HUES48 (cell line): ENCODE data around the gene ZNF292.

Experiments
- H3K27ac ChIP-seq: one replicate; pipeline ENCODE4 v1.7.0; 2013; ENCODE audit warnings: low read depth, low read length, inconsistent platforms
- H3K27me3 ChIP-seq: 2 replicates; pipeline ENCODE4 v1.6.1; 2013; ENCODE audit warnings: mild to moderate bottlenecking, low read length; ENCODE audit not compliant: control insufficient read depth, insufficient read depth
- H3K36me3 ChIP-seq: 2 replicates; pipeline ENCODE4 v1.6.1; 2013; ENCODE audit warnings: low read length; ENCODE audit not compliant: control insufficient read depth, insufficient read depth
- H3K4me1 ChIP-seq: 2 replicates; pipeline ENCODE4 v1.6.1; 2013; ENCODE audit warnings: mild to moderate bottlenecking, low read length; ENCODE audit not compliant: control insufficient read depth, insufficient read depth
- H3K4me3 ChIP-seq: 2 replicates; pipeline ENCODE4 v1.5.1; 2013; ENCODE audit warnings: mild to moderate bottlenecking, low read depth, low read length
- H3K9ac ChIP-seq: 2 replicates; pipeline ENCODE4 v1.6.1; 2013; ENCODE audit warnings: mild to moderate bottlenecking, low read depth, low read length, moderate library complexity
- H3K9me3 ChIP-seq: 2 replicates; pipeline ENCODE4 v1.6.1; 2013; ENCODE audit warnings: low read length; ENCODE audit not compliant: control insufficient read depth, insufficient read depth

Gene ZNF292

GRCh38 chr6:87274660-87275274, 119.4 kb downstream of the ZNF292 start:
- Histone ChIP-seq H3K27ac (no peak overlapping the region), H3K9ac (no peak overlapping the region), H3K4me1 (no peaks in the 10 kb centered on the region), H3K4me3 (no peak overlapping the region), H3K27me3 (no peaks in the 10 kb centered on the region), H3K36me3 (no peaks in the 10 kb centered on the region), H3K9me3 (no peaks in the 10 kb centered on the region)

DNA sequence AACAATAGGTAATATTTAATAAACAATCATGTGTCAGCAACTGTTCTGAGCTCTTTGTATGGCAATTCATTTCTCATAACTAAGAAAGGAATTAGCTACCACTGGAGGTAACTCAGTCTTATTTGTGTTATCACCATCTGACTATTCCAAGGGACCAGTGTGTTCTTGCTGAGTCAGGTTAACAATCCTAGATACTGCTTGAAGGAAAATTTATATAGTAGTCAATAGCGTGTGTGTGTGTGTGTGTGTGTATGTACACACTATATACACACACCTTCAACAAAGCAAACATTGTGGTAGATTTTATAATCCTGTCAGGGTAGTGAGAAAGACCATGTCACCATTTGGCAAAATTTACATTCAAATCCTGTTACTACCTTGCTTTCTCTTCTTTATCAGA, 121.3 kb downstream of the ZNF292 start:
- H3K4me1 ChIP-seq: no peaks in the 10 kb centered on the region
- H3K36me3 ChIP-seq: no peaks in the 10 kb centered on the region
- no peak overlapping the region for H3K9ac ChIP-seq
- H3K9me3 ChIP-seq: no peaks in the 10 kb centered on the region
- no peak overlapping the region for H3K27ac ChIP-seq
- H3K4me3 ChIP-seq: no peak overlapping the region
- H3K27me3 ChIP-seq: no peaks in the 10 kb centered on the region

DNA sequence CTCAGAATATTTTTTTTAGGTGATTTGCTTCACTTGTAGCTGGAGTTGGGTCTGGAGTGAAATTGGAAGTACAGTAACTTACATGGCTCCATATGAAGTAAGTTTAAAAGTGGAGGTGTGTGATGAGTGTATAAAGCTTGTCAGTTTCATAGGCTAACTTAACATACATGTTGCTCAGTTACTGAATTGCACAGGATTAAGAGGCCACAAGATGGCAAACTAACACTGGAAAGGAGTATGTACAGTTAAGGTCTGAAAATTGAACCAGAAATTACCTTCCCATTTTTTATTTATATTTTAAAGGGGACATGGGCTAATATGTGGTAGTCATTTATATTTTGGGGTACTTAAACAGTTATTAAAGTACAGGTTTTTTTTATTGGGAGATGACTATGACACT, 121.8 kb downstream of the ZNF292 start:
- Histone ChIP-seq H3K9ac (no peak overlapping the region), H3K27ac (no peak overlapping the region), H3K36me3 (no peaks in the 10 kb centered on the region), H3K9me3 (no peaks in the 10 kb centered on the region), H3K4me1 (no peaks in the 10 kb centered on the region), H3K4me3 (no peak overlapping the region), H3K27me3 (no peaks in the 10 kb centered on the region)

DNA sequence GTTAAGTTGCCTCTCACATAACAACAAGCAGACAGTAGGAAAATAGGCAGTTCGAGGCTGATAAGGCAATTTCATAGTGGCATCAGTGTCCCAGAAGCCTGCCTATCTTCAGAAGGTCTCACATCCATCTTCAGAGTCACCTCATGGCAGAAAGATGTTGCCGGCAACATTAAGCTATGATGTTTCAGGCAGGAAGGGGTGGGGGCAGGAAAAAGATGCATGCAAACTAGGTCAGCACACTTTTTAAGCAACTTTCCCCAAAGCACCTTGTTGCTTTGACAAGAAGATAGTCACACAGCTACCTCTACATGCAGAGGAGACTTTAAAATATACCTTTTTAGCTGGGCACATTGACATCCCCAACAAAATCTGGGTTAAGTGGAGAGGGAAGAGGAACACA, 123.8 kb downstream of the ZNF292 start:
- no peaks in the 10 kb centered on the region for H3K36me3 ChIP-seq
- no peak overlapping the region for H3K9ac ChIP-seq
- H3K4me1 ChIP-seq: no peaks in the 10 kb centered on the region
- no peak overlapping the region for H3K4me3 ChIP-seq
- no peaks in the 10 kb centered on the region for H3K27me3 ChIP-seq
- no peak overlapping the region for H3K27ac ChIP-seq
- no peaks in the 10 kb centered on the region for H3K9me3 ChIP-seq

DNA sequence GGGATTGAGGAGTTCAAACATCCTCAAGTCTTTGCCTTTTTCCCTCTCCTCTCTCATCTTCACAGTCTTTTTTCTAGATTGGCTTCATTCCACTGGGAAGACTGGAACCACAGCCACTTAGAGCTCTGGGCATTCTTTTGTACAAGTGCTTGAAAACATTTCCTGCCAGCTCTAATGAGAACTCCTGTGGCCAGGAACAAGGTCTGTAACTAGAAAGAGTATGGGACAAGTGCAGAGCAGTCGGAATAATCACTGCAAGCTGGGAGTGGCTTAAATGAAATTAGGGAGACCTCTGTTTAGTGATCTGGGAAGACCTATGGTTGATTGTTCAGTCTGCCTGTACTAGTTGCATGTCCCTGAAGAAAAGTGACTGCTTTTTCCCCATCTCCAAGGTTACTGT, 126.1 kb downstream of the ZNF292 start:
- Histone ChIP-seq H3K27me3 (no peaks in the 10 kb centered on the region), H3K9ac (no peak overlapping the region), H3K4me1 (no peaks in the 10 kb centered on the region), H3K27ac (no peak overlapping the region), H3K4me3 (no peak overlapping the region), H3K36me3 (no peaks in the 10 kb centered on the region), H3K9me3 (no peaks in the 10 kb centered on the region)

DNA sequence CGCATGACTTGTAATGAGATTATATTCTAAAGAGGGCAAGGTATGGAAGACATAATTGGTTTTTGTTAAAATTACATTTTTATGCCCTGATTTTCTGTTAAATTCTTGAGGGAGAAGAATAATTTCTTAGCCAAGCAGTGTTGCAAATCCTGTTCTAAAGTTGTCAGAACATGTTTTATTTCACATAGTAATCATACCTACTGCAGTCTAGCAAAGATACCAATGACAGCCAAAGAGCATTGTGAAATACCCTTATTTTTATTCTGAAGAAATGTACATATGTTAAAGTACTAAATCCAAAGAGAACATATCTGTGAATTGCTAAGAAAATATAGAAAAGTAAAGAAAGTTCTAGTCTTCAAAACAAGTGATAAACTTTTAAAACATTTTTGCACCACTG, 127.4 kb downstream of the ZNF292 start:
- H3K9ac ChIP-seq: no peak overlapping the region
- H3K27me3 ChIP-seq: no peaks in the 10 kb centered on the region
- H3K27ac ChIP-seq: no peak overlapping the region
- H3K4me1 ChIP-seq: no peaks in the 10 kb centered on the region
- H3K36me3 ChIP-seq: no peaks in the 10 kb centered on the region
- no peak overlapping the region for H3K4me3 ChIP-seq
- H3K9me3 ChIP-seq: no peaks in the 10 kb centered on the region

GRCh38 chr6:87283461-87283860, 128.1 kb downstream of the ZNF292 start:
- Histone ChIP-seq H3K4me1 (no peaks in the 10 kb centered on the region), H3K36me3 (no peaks in the 10 kb centered on the region), H3K9ac (no peak overlapping the region), H3K27ac (no peak overlapping the region), H3K9me3 (no peaks in the 10 kb centered on the region), H3K27me3 (no peaks in the 10 kb centered on the region), H3K4me3 (no peak overlapping the region)

GRCh38 chr6:87287251-87287650, 131.9 kb downstream of the ZNF292 start:
- Histone ChIP-seq H3K27ac (no peak overlapping the region), H3K36me3 (no peaks in the 10 kb centered on the region), H3K9ac (no peak overlapping the region), H3K4me1 (no peaks in the 10 kb centered on the region), H3K4me3 (no peak overlapping the region), H3K27me3 (no peaks in the 10 kb centered on the region), H3K9me3 (no peaks in the 10 kb centered on the region)

DNA sequence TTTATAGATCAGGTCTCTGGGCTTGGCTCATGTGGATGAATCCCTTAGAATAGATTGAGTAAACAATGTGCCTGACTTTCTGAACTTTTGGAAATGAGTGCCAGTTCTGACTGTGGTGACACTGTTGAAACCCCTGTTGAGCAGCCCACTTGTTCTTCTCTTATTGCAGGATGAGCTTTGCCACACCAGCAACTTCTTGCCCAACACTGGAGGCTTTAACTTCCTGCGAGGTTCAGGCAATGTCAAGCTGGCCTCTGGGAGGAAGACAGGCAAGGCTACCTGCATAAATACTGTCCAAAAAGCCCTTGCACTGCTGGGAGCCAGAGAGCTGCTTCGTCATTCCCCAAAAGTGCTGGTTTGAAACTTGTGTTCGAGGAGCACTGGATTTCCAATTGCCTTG, 134.2 kb downstream of the ZNF292 start:
- no peak overlapping the region for H3K4me3 ChIP-seq
- no peaks in the 10 kb centered on the region for H3K4me1 ChIP-seq
- H3K9ac ChIP-seq: no peak overlapping the region
- H3K36me3 ChIP-seq: no peaks in the 10 kb centered on the region
- no peaks in the 10 kb centered on the region for H3K9me3 ChIP-seq
- H3K27me3 ChIP-seq: no peaks in the 10 kb centered on the region
- H3K27ac ChIP-seq: no peak overlapping the region

DNA sequence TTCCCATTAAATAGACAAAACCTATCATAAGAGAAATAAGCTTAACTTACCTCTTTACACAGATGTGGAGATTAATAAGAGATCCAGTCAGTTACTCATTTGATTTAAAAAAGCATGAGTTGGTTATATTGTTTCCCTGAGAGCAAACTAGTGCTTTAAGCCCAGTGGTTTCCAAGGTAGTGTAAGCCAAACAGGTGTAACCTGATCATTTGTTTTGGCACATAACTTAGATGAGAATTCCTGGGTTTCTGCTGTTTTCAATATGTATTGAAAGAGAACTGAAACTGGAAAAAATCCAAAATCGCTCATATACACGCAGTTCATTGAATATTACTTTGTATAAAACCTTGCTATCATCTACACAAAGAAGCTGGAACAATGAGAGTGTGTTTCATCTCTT, 136.5 kb downstream of the ZNF292 start:
- H3K36me3 ChIP-seq: no peaks in the 10 kb centered on the region
- no peaks in the 10 kb centered on the region for H3K27me3 ChIP-seq
- no peak overlapping the region for H3K4me3 ChIP-seq
- H3K9ac ChIP-seq: no peak overlapping the region
- H3K9me3 ChIP-seq: no peaks in the 10 kb centered on the region
- H3K27ac ChIP-seq: no peak overlapping the region
- H3K4me1 ChIP-seq: no peaks in the 10 kb centered on the region

DNA sequence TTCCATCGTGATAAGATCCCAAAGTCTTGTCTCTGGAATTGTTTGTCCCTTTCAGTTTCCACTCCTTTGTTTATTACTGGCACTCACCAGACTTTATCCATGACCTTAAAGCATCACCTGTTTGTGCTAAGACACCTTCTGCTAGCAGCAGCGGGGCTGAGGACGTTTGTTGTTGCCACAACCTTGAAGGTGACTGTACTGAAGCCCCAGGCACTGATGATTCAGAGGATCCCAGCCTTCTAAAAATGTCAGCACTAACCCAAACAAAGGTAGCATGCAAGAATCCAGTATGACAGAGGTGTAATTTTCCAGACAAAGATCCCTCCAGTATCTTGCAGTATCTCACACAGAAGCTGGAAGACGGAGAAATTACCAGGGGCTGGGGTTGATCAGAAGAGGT, 138.2 kb downstream of the ZNF292 start:
- Histone ChIP-seq H3K9ac (no peak overlapping the region), H3K4me1 (no peaks in the 10 kb centered on the region), H3K36me3 (no peaks in the 10 kb centered on the region), H3K9me3 (no peaks in the 10 kb centered on the region), H3K27me3 (no peaks in the 10 kb centered on the region), H3K27ac (no peak overlapping the region), H3K4me3 (no peak overlapping the region)

- no peak overlapping the region for H3K9ac ChIP-seq
- no peaks in the 10 kb centered on the region for H3K27me3 ChIP-seq
- no peak overlapping the region for H3K4me3 ChIP-seq
- no peak overlapping the region for H3K27ac ChIP-seq
- no peaks in the 10 kb centered on the region for H3K36me3 ChIP-seq
- H3K4me1 ChIP-seq: no peaks in the 10 kb centered on the region
- H3K9me3 ChIP-seq: peaks cover 3% of the 10 kb centered on the region; the same call in 1 of the 2 replicates
These were observed 141.8 kb downstream of the ZNF292 start for GRCh38 chr6:87297119-87297518.
